ENCODE results near the gene RBP2.

GRCh38 chr3:139456386-139456785 lies 19.9 kb downstream of the RBP2 start:
- TF ChIP-seq SP1 (IDR thresholded peaks at IDR 0.05) (no peak), GABPA (IDR thresholded peaks at IDR 0.05 in 1 of 2, conservative IDR thresholded peaks at IDR 0.05 in 1 of 2) (no peak), CTCF (IDR thresholded peaks at IDR 0.05; ENCODE audit: low read depth, low read length, missing input control) (no peak)
